T follicular helper cell (primary cell): ENCODE results near the gene C1orf226.
"Not testable (repeated sequence)": the region's sequence is repeated elsewhere in the genome, so short reads cannot be mapped to it uniquely, and the experiment has no call there.

ENCODE experiments used
- DNase-seq: peaks from one replicate; pipeline ENCODE4 v3.0.0-alpha.2; 2020; ENCODE audit warnings: low read depth

The C1orf226 gene

DNA sequence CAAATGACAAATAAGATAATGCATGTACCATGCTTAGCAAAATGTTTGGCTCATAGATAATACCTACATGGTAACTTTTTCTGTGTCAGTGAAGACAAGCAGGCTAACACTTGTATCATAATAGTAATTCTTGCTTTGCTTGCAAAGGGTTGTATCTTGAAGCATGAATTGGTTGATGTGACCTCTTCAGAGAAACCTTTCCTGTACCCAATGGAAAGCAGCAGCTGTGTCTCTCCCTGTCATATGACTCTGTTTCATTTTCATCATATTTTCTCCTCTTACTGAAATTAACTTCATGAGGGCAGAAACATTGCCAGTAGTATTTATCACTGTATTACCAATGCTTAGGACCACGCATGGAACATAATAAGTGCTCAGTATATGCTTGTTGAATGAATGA is 26.0 kb downstream of the C1orf226 start:
- no peak for DNase-seq

DNA sequence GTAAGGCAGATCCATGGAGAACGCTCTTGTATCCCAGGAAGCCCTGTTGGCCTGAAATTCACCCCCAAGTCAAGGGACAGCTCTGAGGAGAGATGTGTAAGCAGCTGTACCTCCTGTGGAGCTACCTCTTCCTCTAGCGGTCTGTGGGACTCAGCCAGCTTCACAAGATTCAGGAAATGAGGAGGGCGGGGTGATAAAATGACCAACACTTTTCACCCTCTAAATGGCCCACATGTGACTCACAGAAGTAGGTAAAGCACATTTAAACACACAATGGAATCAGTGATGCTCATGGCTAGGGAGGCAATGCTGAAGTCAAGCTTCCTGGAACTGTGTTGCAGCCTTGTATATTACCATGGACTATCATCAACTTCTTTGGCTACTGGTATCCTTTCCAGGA is 30.5 kb downstream of the C1orf226 start, which contains the start of gene SH2D1B:
TSS of gene SH2D1B (minus strand) at position 135 of the 400 bp plus-strand sequence. CDS start at position 15, 120 bp downstream.
- DNase-seq = no peak

DNA sequence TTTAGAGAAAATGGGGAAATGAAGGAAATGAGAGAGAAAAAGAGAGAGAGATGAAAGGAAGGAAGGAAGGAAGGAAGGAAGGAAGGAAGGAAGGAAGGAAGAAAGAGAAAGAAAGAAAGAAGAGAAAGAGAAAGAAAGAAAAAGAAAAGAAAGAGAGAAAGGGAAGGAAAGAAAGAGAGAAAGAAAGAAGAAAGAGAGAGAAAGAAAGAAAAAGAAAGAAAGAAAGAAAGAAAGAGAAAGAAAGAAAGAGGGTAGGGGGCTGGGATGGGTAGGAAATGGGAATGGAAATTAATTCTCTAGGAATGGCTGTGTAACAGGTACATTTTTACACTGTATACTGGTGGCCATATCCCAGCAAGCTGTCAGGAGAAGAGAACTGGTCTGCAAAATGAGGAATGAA is 34.7 kb downstream of the C1orf226 start:
- DNase-seq = no peak

DNA sequence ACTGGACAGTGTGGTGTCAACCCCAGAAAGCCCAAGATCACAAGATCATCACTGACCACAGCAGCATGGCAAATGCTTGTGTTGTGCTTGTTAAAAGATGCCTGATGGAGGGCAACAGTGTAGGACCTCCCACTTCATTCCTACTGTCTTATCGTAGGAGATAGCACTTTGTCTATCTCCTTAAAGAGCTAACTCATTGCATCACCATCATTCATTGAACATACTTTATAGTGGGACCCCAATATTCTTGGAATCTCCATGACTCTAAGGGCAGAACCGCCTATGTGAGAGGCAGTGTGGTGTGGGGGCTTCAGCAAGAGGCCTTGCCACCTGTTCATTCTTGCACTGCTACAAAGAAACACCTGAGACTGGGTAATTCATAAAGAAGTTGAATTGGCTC is 35.4 kb downstream of the C1orf226 start:
- DNase-seq = no peak

DNA sequence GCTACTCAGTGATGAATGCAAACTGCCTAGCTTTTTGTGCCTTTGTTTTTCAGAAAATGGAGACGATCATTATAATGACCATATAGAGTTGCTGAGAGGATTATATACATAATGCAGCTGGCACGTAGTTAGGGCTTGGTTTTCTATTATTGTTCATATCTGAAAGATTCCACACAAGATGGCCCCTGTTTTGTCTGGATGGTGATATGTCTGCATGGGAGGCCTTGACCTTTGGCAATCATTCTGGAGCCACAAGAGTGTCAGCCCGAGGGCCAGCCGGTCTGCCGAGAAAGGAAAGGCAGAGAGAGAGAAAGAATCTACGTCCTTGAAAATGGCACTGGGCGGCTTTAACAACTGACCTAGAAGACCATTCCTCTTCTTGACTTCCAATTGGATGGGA is 36.1 kb downstream of the C1orf226 start:
- DNase-seq = no peak

DNA sequence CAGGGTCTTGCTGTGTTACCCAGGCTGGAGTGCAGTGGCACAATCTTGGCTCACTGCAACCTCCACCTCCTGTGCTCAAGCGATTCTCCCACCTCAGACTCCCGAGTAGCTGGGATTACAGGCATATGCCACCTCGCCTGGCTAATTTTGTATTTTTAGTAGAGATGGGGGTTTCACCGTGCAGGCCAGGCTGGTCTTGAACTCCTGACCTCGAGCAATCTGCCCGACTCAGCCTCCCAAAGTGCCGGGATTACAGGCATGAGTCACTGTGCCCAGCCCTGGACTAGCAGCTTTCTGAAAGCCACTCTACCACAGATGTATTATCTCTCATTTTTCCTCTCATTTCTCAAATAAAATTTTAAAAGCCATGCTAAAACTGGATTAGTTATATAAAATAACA is 37.1 kb downstream of the C1orf226 start:
- not testable (repeated sequence) for DNase-seq

DNA sequence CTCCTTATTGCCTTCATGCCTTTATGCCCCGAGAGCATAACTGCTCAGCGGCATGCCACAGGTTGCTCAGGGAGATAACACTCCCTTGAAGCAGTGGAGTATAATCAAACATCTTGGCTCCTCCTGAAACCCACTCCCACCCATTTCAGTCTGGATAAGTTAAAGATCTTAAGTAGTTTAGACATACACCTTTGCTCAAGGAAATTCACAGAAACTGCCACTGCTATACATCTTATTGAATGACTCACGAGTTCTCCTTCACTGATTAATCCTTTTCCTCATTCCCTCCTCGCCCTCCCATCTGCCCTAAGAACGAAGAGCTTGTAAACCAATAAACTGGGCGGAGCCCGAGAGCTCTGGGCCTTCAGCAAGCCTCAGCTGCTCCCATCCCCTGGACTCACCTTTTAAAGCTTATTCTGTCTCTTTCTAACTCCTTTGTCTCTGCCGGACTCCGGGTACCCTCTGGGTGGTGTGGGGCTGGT is 38.0 kb downstream of the C1orf226 start:
- DNase-seq = not testable (repeated sequence)

DNA sequence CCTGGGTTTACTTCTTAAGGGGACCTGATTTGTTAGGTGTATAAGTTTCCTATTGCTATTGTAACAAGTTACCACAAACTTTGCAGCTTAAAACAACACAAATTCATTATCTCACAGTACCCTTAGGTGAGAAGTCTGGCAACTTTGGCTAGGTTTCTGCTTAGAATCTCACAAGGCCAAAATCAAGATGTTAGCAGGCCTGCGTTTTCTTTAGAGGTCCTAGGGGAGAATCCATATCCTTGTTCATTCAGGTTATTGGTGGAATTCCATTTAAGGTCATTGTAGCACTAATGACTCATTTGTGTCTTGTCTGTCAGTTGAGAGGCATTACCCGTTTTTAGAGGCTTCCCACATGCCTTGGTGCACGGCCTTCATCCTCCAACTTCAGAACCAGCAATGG is 38.6 kb downstream of the C1orf226 start:
- no peak for DNase-seq

DNA sequence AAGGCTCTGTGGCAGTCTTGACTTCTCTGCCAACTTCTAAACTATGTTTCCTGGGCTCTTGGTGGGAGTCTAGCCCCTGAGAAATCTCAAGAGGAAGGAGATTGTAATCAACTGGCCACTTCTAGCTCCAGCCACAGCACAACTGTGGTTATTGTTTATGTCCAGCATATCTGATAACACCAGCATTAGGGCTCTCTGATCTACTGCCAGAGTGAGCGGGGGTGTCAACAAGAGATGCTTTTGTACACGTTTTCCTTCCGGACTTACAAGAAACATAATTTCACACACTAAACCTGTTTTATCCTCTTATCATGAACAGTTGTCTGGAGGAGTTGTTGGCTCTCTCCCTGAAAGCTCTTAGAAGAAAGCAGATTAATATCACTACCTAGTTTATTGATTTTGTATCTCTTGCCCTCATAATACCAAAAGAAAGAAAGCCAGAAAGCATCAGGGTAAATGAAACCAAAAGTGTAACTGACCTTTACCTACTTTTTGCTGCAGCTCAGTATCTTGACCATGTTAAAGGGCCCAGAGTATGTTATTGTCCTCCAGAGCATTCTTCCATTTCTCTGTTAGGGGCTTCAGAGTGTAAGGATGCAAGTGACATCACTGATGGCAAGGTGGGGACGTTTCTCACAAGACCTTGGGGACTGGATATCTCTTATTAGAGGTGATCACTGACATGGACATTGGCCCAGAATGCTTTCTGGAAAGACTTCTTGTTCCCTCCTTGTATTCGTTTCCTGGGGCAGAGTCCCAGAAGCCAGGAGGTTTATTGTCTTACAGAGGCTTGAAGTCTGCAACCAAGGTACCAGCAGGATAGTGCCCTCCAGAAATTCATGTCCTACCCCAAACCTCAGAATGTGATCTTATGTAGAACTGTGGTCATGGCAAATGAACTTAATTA is 40.0 kb downstream of the C1orf226 start:
- DNase-seq = no peak

DNA sequence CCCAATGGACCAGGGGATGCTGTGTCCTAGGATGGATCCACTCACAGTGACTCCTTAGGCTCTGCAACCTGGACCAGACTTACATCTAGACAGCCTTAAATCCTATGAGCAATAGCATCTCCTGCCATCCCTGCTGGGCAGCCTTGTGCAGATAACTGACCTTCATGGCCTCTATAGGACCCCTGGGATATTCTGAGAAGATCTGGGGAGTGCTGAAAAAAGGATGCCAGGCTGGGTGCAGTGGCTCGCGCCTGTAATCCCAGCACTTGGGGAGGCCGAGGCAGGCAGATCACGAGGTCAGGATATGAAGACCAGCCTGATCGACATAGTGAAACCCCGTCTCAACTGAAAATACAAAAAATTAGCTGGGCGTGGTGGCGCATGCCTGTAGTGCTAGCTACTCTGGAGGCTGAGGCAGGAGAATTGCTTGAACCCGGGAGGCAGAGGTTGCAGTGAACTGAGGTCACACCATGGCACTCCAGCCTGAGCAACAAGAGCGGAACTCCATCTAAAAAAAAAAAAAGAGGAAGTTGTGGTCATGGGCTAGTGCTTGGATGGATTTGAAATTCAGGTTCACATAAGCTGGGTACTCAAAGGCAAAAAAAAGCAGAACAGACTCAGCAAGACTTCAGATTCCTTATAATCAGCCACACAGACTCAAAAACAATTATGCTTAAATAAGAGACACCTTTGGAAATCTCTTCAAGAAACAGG is 41.3 kb downstream of the C1orf226 start:
- DNase-seq = no peak

DNA sequence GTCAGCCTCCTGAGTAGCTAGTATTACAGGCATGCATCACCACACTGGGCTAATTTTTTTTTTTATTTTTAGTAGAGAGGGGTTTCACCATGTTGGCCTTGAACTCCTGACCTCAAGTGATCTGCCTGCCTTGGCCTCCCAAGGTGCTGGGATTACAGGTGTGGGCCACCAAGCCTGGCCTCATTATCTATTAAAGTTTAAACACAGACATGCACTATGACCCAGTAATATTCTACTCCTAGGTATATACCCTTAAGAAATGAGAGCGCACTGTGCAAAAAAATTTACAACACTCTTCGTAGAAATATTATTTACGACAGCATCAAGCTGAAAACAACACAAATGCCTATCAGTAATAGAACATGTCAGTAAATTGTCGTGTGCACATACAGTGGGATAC is 49.1 kb downstream of the C1orf226 start:
- DNase-seq = no peak

DNA sequence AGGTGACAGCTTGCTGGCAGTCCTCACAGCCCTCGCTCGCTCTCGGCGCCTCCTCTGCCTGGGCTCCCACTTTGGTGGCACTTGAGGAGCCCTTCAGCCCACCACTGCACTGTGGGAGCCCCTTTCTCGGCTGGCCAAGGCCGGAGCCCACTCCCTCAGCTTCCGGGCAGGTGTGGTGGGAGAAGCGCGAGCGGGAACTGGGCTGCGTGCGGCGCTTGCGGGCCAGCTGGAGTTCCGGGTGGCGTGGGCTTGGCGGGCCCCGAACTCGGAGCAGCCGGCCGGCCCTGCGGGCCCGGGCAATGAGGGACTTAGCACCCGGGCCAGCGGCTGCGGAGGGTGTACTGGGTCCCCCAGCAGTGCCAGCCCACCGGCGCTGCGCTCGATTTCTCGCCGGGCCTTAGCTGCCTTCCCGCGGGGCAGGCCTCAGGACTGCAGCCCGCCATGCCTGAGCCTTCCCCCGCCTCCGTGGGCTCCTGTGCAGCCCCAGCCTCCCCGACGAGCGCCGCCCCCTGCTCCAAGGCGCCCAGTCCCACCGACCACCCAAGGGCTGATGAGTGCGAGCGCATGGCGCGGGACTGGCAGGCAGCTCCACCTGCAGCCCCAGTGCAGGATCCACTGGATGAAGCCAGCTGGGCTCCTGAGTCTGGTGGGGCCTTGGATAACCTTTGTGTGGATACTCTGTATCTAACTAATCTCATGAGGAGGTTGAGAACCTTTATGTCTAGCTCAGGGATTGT is 51.6 kb downstream of the C1orf226 start:
- DNase-seq = not testable (repeated sequence)
